ENCODE results near the gene SRPK2. TPM values are rescaled to one million over a fixed set of nuclear protein-coding genes. Genes with fewer than 3 reads are reported as not detected.
"Not testable (repeated sequence)": the region's sequence is repeated elsewhere in the genome, so short reads cannot be mapped to it uniquely, and the experiment has no call there.

SRPK2 gene
- polyA plus RNA-seq, 1 of the 3 experiments (the other 2 are of a cell fraction), result 15.4 TPM

DNA sequence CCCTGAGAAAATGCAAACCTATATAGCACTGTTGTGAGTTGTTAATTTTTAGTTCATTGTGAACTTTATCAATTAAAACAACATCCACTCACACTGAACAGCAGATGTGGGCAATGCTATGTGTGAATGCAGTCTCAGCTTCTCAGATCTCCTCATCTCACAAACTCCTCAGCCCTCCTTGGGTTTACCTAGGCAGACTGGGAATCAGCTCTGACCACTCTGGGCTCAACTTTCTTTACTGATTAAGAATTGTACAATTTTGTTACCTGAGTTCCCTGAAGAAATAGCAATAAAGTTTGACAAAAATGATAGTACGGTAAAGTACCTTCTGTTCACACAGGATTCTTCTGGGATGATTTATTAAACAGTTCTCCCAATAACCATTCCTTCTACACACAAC is 124.0 kb downstream of the SRPK2 start (continued):
- TF ChIP-seq, protein P1, sequence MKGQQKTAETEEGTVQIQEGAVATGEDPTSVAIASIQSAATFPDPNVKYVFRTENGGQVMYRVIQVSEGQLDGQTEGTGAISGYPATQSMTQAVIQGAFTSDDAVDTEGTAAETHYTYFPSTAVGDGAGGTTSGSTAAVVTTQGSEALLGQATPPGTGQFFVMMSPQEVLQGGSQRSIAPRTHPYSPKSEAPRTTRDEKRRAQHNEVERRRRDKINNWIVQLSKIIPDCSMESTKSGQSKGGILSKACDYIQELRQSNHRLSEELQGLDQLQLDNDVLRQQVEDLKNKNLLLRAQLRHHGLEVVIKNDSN (IDR thresholded peaks at IDR 0.05; ENCODE audit: borderline replicate concordance, low read depth), result no peak
- TF ChIP-seq CHD2 (IDR thresholded peaks at IDR 0.05; ENCODE audit: low read length, partially characterized antibody), result no peak
- no peak for TF ChIP-seq TEAD4 (IDR thresholded peaks at IDR 0.05; ENCODE audit: borderline replicate concordance, insufficient read depth)
- TF ChIP-seq, protein P2, sequence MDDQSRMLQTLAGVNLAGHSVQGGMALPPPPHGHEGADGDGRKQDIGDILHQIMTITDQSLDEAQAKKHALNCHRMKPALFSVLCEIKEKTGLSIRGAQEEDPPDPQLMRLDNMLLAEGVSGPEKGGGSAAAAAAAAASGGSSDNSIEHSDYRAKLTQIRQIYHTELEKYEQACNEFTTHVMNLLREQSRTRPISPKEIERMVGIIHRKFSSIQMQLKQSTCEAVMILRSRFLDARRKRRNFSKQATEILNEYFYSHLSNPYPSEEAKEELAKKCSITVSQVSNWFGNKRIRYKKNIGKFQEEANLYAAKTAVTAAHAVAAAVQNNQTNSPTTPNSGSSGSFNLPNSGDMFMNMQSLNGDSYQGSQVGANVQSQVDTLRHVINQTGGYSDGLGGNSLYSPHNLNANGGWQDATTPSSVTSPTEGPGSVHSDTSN (IDR thresholded peaks at IDR 0.05), result no peak
- TF ChIP-seq FOXJ3 (CRISPR knock-in tag; IDR thresholded peaks at IDR 0.05), result no peak
- no peak for TF ChIP-seq GATA2 (CRISPR knock-in tag; IDR thresholded peaks at IDR 0.05)
- no peak for TF ChIP-seq EZH2phosphoT487 (IDR thresholded peaks at IDR 0.05; ENCODE audit: borderline replicate concordance, low read depth)

DNA sequence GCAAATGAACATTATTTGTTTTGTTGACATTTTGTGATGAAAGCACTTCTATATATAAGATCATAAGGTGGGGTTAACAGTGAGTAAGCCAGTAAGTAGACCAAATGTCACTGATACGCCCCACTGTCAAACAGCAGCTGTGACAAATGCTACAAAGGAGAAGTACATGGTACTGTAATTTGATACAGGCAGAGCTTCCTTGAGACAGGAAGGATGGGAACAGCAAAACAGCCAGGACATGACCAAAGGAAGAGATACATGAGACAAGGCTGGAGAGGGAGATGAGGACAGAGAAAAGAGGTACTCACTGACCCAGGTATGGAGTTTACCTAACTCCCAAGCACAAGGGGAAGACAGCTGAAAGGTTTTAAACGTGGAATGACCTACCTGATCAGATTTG is 127.0 kb downstream of the SRPK2 start:
- POLR2A ChIA-PET, result interaction anchor here (0.5 kb wide), 1 partner anchor 113 kb away, joined by 3 read pairs; no protein-coding TSS in a partner anchor

DNA sequence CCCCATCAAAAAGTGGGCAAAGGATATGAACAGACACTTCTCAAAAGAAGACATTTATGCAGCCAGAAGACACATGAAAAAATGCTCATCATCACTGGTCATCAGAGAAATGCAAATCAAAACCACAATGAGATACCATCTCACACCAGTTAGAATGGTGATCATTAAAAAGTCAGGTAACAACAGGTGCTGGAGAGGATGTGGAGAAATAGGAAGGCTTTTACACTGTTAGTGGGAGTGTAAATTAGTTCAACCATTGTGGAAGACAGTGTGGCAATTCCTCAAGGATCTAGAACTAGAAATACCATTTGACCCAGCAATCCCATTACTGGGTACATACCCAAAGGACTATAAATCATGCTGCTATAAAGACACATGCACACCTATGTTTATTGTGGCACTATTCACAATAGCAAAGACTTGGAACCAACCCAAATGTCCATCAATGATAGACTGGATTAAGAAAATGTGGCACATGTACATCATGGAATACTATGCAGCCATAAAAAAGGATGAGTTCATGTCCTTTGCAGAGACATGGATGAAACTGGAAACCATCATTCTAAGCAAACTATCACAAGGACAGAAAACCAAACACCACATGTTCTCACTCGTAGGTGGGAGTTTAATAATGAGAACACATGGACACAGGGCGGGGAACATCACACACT is 128.4 kb downstream of the SRPK2 start:
- H3K4me1 ChIP-seq (ENCODE audit: control insufficient read depth in 1 of 2, insufficient read depth in 2 of 2, low read depth in 1 of 2, low read length in 1 of 2), result peaks cover 9 to 10% of the 10 kb centered on the region in 2 experiments; a peak in 3 of 4 replicates
- H3K27ac ChIP-seq (ENCODE audit: low read depth in 2 of 2, low read length in 1 of 2); H3F3A ChIP-seq (replicated peaks; ENCODE audit: insufficient read depth); H2AFZ ChIP-seq (ENCODE audit: low read depth); H3K9me3 ChIP-seq; H3K9ac ChIP-seq; H3K27me3 ChIP-seq (ENCODE audit: insufficient read depth); POLR2A ChIA-PET; H3K9me2 ChIP-seq; H3K36me3 ChIP-seq (replicated peaks in 1 of 2; ENCODE audit: control insufficient read depth in 1 of 2, insufficient read depth in 2 of 2, low read length in 1 of 2); H3K4me3 ChIP-seq (ENCODE audit: low read depth in 2 of 2, low read length in 1 of 2); DNase-seq; CTCF ChIA-PET; H3K4me2 ChIP-seq: not testable (repeated sequence)
- peaks cover 62% of the 10 kb centered on the region for H4K20me1 ChIP-seq (ENCODE audit: insufficient read depth)
- WGBS (ENCODE audit: low lambda C conversion rate), result 92% methylated on average over 2 of the region's 2 CpGs
- peaks cover 99% of the 10 kb centered on the region for H3K79me2 ChIP-seq (ENCODE audit: insufficient read depth)

More for the DNA sequence above, 127.0 kb downstream of the SRPK2 start:
- H3K27ac ChIP-seq (ENCODE audit: low read depth in 2 of 2, low read length in 1 of 2), result no peak overlapping the region
- CTCF ChIA-PET, result interaction anchor here (1.2 to 1.3 kb wide), 2 partner anchors 19 to 85 kb away, joined by 3 to 4 read pairs; no protein-coding TSS in a partner anchor
- no peak overlapping the region for H3K4me2 ChIP-seq
- H3K4me3 ChIP-seq (ENCODE audit: low read depth in 2 of 2, low read length in 1 of 2), result no peak overlapping the region
- no peaks in the 10 kb centered on the region for H3K36me3 ChIP-seq (replicated peaks in 1 of 2; ENCODE audit: control insufficient read depth in 1 of 2, insufficient read depth in 2 of 2, low read length in 1 of 2)
- TF ChIP-seq, protein P2 (IDR thresholded peaks at IDR 0.05), result no peak
- TF ChIP-seq, protein P3, sequence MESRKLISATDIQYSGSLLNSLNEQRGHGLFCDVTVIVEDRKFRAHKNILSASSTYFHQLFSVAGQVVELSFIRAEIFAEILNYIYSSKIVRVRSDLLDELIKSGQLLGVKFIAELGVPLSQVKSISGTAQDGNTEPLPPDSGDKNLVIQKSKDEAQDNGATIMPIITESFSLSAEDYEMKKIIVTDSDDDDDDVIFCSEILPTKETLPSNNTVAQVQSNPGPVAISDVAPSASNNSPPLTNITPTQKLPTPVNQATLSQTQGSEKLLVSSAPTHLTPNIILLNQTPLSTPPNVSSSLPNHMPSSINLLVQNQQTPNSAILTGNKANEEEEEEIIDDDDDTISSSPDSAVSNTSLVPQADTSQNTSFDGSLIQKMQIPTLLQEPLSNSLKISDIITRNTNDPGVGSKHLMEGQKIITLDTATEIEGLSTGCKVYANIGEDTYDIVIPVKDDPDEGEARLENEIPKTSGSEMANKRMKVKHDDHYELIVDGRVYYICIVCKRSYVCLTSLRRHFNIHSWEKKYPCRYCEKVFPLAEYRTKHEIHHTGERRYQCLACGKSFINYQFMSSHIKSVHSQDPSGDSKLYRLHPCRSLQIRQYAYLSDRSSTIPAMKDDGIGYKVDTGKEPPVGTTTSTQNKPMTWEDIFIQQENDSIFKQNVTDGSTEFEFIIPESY (IDR thresholded peaks at IDR 0.05; ENCODE audit: borderline replicate concordance, low read depth), result no peak
- TF ChIP-seq, protein P4, sequence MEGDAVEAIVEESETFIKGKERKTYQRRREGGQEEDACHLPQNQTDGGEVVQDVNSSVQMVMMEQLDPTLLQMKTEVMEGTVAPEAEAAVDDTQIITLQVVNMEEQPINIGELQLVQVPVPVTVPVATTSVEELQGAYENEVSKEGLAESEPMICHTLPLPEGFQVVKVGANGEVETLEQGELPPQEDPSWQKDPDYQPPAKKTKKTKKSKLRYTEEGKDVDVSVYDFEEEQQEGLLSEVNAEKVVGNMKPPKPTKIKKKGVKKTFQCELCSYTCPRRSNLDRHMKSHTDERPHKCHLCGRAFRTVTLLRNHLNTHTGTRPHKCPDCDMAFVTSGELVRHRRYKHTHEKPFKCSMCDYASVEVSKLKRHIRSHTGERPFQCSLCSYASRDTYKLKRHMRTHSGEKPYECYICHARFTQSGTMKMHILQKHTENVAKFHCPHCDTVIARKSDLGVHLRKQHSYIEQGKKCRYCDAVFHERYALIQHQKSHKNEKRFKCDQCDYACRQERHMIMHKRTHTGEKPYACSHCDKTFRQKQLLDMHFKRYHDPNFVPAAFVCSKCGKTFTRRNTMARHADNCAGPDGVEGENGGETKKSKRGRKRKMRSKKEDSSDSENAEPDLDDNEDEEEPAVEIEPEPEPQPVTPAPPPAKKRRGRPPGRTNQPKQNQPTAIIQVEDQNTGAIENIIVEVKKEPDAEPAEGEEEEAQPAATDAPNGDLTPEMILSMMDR (IDR thresholded peaks at IDR 0.05), result no peak
- H3F3A ChIP-seq (replicated peaks; ENCODE audit: insufficient read depth), result no peaks in the 10 kb centered on the region
- no peaks in the 10 kb centered on the region for H3K9me3 ChIP-seq
- H3K27me3 ChIP-seq (ENCODE audit: insufficient read depth), result no peaks in the 10 kb centered on the region
- H3K9me2 ChIP-seq, result no peaks in the 10 kb centered on the region
- 70% methylated on average over 2 of the region's 2 CpGs for WGBS (ENCODE audit: low lambda C conversion rate)
- peaks cover 7 to 12% of the 10 kb centered on the region in 2 experiments; a peak in 3 of 4 replicates for H3K4me1 ChIP-seq (ENCODE audit: control insufficient read depth in 1 of 2, insufficient read depth in 2 of 2, low read depth in 1 of 2, low read length in 1 of 2)
- DNase-seq, result no peak
- peaks cover 99% of the 10 kb centered on the region for H3K79me2 ChIP-seq (ENCODE audit: insufficient read depth)
- H2AFZ ChIP-seq (ENCODE audit: low read depth), result no peak overlapping the region
- H3K9ac ChIP-seq, result no peak overlapping the region
- H4K20me1 ChIP-seq (ENCODE audit: insufficient read depth), result peaks cover 58% of the 10 kb centered on the region

DNA sequence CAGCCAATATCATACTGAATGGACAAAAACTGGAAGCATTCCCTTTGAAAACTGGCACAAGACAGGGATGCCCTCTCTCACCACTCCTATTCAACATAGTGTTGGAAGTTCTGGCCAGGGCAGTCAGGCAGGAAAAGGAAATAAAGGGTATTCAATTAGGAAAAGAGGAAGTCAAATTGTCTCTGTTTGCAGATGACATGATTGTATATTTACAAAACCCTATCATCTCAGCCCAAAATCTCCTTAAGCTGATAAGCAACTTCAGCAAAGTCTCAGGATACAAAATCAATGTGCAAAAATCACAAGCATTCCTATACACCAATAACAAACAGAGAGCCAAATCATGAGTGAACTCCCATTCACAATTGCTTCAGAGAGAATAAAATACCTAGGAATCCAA is 129.8 kb downstream of the SRPK2 start:
- H2AFZ ChIP-seq (ENCODE audit: low read depth); H3K27me3 ChIP-seq (ENCODE audit: insufficient read depth); H3K36me3 ChIP-seq (replicated peaks in 1 of 2; ENCODE audit: control insufficient read depth in 1 of 2, insufficient read depth in 2 of 2, low read length in 1 of 2); H3F3A ChIP-seq (replicated peaks; ENCODE audit: insufficient read depth); H3K9ac ChIP-seq; H3K4me2 ChIP-seq; H3K4me3 ChIP-seq (ENCODE audit: low read depth in 2 of 2, low read length in 1 of 2); H3K9me2 ChIP-seq; H3K9me3 ChIP-seq; DNase-seq; CTCF ChIA-PET; H3K27ac ChIP-seq (ENCODE audit: low read depth in 2 of 2, low read length in 1 of 2); POLR2A ChIA-PET: not testable (repeated sequence)
- H4K20me1 ChIP-seq (ENCODE audit: insufficient read depth), result peaks cover 64% of the 10 kb centered on the region
- H3K79me2 ChIP-seq (ENCODE audit: insufficient read depth), result peaks cover 97% of the 10 kb centered on the region
- peaks cover 9 to 10% of the 10 kb centered on the region in 2 experiments; a peak in 3 of 4 replicates for H3K4me1 ChIP-seq (ENCODE audit: control insufficient read depth in 1 of 2, insufficient read depth in 2 of 2, low read depth in 1 of 2, low read length in 1 of 2)

Measured in SK-N-SH (cell line).